ENCODE results near the gene RTP5.
"Not testable (repeated sequence)": the region's sequence is repeated elsewhere in the genome, so short reads cannot be mapped to it uniquely, and the experiment has no call there.

RTP5 gene

DNA sequence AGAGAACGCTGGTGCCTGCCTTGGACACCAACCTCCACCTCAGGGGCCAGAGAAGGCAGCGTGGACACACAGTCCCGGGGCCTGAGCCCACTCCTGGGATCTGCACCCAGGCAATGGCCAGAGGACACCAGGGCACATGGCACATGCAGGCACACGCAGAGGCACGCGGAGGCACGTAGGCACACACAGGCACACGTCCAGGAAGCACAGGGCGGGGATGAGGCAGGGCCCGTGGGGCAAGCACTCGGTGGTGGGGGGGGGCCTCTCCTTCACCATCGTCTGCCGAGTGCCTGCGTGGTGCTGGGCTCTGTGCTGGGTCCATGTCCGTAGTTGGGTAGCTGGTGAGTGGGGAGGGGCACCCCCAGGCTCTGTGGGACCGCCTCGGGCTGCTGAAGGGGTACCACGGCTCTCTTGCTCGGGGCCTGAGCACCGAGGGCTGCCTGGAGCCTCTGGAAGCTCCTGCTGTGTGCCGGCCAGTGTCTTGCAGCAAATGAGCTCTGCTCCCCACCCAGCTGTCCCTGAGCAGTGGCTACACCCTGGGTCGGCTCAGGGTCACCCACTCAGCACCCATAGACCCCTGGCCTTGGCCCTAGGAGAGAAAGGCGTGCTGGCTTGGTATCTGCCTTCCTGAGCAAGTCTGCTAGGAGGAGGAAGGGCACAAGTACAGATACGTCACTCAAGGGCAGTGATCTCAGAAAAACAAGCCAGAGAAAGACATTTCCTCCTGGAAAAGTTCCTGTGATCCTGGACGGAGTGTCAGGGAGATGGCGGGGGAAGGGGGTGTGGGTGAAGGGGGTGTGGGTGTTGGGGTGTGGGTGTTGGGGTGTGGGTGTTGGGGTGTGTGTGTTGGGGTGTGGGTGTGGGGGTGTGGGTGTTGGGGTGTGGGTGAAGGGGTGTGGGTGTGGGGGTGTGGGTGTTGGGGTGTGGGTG is 26.4 kb downstream of the RTP5 start:
- DNase-seq, result peak in 7 of 10 donors; percentile 3 to 66 (median 6)
- intact Hi-C loops (cut with DNase I), result no loop called here

DNA sequence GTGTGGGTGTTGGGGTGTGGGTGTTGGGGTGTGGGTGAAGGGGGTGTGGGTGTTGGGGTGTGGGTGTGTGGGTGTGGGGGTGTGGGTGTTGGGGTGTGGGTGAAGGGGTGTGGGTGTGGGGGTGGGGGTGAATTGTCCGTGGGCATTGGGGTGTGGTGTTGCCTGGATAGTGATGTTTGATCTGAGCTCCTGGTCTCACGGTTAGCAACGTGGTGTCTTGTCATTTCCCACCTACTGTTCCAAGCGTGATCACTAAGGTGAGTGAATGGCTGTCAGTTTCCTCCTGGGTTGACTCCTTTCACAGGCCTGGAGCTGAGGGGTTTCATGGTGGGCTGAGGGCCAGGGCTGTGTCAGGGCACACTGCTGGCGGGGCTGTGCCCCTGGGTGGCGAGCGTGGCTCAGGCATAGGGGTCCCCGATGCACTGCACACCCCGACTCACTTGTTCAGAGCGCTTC is 27.2 kb downstream of the RTP5 start:
- intact Hi-C loops (cut with DNase I), result no loop called here
- peak in 4 of 10 donors; percentile 0 to 45 (median 4) for DNase-seq

- DNase-seq, result peak in 5 of 10 donors; percentile 2 to 69 (median 9)
- intact Hi-C loops (cut with DNase I), result no loop called here
Measured at GRCh38 chr2:241897231-241897916, 27.8 kb downstream of the RTP5 start.

DNA sequence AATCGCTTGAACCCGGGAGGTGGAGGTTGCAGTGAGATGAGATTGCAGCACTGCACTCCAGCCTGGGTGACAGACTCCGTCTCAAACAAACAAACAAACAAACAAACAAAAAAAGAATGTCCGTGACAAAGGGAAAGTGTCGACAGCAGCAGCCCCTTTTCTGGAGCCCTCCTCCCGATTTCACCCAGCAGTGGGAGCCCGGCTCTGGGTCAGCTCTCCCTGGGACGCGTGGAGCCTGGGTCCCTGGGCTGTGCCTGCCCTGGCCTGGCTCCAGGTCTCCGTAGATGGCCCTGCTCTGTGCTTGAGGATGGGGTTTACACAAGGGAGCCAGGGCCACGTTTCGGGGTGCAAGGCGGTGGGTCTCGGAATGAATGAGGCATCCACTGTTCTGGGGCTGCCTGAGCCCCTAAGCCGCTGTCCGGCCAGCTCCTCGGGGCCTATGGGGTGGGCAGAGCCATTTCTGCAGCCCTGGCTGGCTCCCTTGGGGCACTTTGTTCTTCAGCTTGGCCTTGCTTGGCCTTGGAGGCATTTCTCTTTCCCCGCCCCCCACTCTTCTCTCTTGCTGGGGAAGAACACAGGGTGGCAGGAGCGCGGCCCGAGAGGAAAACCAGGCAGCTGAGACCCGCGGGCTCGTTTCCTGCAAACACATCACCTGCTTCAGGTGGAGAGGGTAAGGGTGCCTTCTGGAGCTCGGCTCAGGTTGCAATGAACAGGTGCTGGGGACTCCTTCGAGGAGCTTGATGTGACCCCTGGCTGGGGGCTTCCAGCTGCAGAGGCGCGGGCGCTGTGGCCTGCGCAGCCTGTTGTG is 29.1 kb downstream of the RTP5 start:
- peak in 6 of 10 donors; percentile 2 to 62 (median 12) for DNase-seq
- intact Hi-C loops (cut with DNase I), result no loop called here

DNA sequence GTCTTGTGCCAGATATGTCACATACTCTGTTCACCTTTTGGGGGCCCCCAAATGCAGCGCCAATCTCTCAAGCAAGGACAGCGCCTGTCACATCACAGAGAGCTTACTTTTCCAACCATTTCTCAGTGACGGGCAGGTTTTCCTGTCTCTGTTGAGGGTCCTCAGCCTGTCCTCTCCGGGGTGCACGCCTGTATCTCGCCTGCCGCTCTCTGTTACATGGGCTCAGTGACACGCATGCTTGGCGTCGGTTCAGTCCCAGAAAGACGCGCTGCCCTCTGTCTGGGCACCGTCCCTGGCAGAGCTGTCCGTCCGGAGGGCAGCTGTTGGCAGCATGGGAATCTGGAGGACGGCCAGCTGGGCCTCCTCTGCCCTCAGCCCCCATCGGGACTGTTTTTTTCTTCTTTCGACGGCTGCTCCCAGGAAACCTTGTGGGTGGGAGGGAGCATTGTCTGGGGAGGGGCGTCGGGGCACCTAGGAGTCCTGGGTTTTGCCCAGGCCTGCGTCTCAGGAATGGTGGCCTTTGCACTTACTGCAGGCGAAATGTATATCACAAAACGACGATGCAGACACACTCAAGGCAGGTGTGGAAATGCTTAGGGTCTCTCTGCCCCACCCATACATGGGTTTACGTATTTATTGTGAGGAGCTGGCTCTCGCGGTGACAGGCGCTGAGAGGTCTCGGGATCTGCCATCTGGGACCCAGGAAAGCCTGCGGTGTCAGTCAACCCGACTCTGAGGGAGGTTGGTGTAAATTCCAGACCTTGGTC is 30.9 kb downstream of the RTP5 start:
- intact Hi-C loops (cut with DNase I), result no loop called here
- DNase-seq, result peak in 4 of 10 donors; percentile 5 to 73 (median 42)

DNA sequence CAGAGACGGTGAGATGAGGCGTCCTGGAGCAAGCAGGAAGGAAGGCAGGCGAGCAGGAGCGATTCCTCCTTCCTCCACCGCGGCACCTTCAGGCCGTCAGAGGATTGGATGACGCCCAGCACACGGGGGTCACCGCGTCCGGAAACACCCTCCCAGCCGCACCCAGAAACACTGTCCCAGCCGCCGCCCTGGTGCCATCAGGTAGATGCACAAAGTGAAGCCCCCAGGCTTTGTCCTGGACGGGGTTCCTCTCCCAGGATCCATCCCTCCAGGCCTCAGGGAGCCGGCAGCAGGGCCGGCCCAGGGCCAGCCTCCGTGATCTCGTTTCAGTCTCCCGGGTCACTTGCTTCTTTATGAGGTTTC is 31.5 kb downstream of the RTP5 start:
- intact Hi-C loops (cut with DNase I), result no loop called here
- DNase-seq, result peak in 6 of 10 donors; percentile 1 to 61 (median 10)

DNA sequence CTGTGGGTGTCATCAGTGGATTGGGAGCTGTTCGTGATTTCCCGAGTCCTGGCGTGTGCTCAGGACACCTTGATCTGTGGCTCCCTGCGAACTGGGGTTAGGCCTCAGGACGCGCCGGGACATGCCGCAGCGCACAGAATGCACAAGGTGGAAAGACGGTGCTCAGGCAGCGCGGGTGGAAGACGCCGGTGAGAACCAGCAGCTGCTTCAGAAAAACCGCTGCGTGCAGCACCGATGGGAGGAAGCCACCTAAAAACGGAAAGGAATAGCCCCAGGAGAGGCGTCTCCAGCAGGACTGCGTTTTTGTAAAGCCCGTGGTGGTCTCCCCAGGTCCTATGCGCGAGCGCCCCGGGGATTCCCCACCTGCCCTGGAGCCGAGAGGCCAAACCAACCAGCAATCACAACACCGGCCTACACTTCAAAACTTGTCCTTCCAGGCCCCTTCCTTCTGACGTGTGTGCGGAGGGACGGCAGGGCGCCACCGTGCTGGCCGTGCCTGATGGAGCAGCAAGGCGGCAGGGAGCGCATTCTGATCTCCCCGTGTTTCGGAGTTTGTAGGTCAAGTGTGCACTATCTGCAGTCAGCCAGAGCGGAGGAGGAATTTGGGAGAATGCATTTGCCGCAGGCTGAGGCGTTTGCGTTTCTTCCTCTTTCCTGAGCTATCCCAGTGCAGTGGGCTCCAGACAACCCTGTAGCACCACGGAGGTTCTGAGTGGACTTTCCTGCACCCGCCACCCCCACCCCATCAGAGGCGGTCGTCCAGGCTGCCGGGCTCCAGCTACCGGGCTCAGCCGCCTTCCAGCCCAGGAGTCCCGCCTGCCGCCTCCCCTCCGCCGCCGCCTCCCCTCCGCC is 32.2 kb downstream of the RTP5 start:
- peak in 6 of 10 donors; percentile 4 to 87 (median 38) for DNase-seq
- intact Hi-C loops (cut with DNase I), result no loop called here

GRCh38 chr2:241902357-241902991 is 32.9 kb downstream of the RTP5 start:
- DNase-seq, result peak in 5 of 10 donors; percentile 5 to 84 (median 60)
- intact Hi-C loops (cut with DNase I), result no loop called here

- peak in 3 of 10 donors; percentile 24 to 73 (median 64) for DNase-seq
- intact Hi-C loops (cut with DNase I), result no loop called here
Measured at GRCh38 chr2:241903121-241904010, 33.8 kb downstream of the RTP5 start.

GRCh38 chr2:241904011-241904718 is 34.6 kb downstream of the RTP5 start:
- peak in 2 of 10 donors; percentile 30 to 54 for DNase-seq
- intact Hi-C loops (cut with DNase I), result no loop called here

DNA sequence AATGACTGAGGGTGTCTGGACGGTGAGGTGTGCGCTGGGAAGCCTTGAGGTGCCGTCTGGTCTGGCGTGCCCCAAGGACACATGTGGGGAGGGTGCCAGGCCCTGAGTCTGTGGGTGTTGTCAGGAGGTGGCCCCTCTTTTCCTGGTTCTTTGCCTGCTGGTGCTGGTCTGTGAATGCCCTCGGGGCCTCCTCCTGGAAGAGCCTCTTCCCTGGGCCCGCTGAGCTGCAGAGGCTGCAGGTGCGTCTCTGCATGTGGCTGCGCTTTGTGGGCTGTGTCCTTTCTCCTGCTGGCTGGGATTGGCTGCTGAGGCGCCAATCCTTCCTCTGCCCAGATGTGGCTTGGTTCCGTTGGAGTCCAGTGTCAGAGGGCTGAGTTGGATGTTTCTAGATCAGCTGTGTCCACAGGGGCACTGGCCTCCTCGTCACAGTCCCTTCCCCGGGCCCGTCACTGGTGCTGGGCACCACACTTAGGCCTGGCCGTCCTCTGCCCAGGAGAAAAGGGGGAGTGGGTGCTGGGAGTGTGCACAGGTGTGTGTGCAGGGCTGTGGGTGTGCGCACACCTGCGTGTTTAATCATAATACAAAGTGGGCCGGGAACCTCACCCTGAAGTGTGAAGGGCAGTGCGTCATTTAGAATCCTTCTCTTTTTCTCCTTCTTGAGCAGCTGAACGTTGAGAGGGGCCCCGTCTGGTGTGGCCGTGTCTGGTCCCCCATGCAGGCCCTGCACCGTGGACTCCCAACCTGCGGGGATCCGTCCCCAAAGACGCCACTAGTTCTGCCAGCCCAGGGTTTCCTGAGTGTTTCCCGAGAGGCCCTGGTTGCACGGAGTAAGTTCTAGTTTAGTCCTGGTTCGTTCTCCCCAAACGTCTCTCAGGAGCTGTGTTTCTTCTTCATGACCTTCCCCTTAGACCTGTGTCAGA is 35.5 kb downstream of the RTP5 start:
- intact Hi-C loops (cut with DNase I), result no loop called here
- peak in 3 of 10 donors; percentile 44 to 67 (median 64) for DNase-seq

- intact Hi-C loops (cut with DNase I), result no loop called here
- DNase-seq, result peak in 1 of 10 donors; percentile 61
Measured at GRCh38 chr2:241905716-241906377, 36.3 kb downstream of the RTP5 start.

DNA sequence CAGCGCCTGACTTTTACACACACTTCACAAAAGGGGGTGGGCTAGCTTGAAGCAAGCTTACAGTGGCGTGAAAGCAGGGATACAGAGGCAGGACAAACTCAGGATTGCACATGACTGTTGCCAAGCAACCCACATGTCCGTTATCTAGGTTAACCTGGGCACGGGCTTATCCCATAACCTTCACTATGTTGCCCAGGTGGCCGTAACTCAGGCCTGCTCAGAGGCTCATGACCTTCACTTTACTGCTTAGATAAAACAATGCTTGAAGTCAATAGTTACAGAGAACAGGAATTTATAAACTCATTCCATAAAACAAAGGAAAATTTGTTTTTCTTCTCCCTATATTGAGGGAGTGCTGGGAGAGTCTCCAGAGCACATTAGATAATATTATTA is 36.8 kb downstream of the RTP5 start:
- intact Hi-C loops (cut with DNase I); DNase-seq: not testable (repeated sequence)

DNA sequence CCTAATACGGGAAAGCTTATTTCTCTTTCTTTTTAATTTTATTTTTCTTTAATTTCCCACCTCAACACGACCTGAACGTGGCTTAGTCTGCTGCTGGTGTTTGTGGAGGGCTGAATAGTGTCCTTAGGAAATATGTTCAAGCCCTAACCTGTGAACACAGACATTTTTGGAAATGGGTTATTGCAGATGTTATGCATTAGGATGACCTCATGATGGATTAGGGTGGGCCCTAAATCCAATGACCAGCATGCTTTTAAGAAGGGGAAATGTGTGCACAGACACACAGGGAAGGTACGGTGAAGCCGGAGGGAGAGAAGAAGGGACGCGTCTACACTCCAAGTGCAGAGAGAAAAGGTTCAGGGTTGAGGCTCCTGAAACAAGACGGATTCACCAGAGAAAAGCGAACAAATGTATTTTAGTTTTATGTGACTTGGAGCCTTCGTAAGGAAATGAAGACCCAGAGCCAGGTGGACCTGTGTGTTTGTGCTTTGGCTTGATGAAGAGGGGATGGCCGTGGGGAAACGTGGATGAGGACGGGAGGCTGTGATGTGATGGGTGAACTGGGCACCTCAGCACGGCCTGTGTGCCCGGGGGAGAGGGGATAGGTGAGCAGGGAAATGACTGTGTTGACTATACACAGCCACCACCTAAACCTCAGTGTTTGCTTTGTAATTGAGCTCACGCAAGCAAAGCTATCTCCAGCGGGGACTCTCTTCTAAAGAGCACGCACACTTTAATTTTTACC is 37.5 kb downstream of the RTP5 start:
- intact Hi-C loops (cut with DNase I), result no loop called here
- peak in 1 of 10 donors; percentile 63 for DNase-seq

Data from posterior cingulate gyrus (tissue), 11 donors.